ENCODE measurements around the gene DAGLA. TPM values are rescaled to one million over a fixed set of nuclear protein-coding genes. Genes with fewer than 3 reads are reported as not detected.

The DAGLA gene
- total RNA-seq, 1 experiment from 2014 or later = 3.1 TPM

GRCh38 chr11:61730240-61730994, 50.2 kb downstream of the DAGLA start:
- peaks cover 2% of the 10 kb centered on the region; the same call in 1 of the 2 replicates for H3K4me1 Mint-ChIP-seq
- no peaks in the 10 kb centered on the region for H3K9me3 Mint-ChIP-seq
- ChIA-PET CTCF (interaction anchor here (0.8 to 2.1 kb wide), 6 partner anchors 12 to 248 kb away, joined by 3 to 5 read pairs (median 3); no protein-coding TSS in a partner anchor), POLR2A (interaction anchor here (0.7 kb wide), 1 partner anchor 412 kb away, joined by 4 read pairs; no protein-coding TSS in a partner anchor)
- no peak for TF ChIP-seq ATF3 (CRISPR knock-in tag; conservative IDR thresholded peaks at IDR 0.05)
- ATAC-seq = no peak
- no peaks in the 10 kb centered on the region for H3K27me3 Mint-ChIP-seq (ENCODE audit: low read depth)
- no peak for DNase-seq (ENCODE audit: low spot score)
- no peak overlapping the region for H3K27ac Mint-ChIP-seq
- H3K4me3 Mint-ChIP-seq = no peak overlapping the region
- no peaks in the 10 kb centered on the region for H3K36me3 Mint-ChIP-seq

GRCh38 chr11:61731211-61731951, 51.2 kb downstream of the DAGLA start:
- H3K9me3 Mint-ChIP-seq = no peaks in the 10 kb centered on the region
- CTCF ChIA-PET = interaction anchor here (0.7 to 4.6 kb wide), 10 partner anchors 12 to 254 kb away, joined by 3 to 67 read pairs (median 4); no protein-coding TSS in a partner anchor
- POLR2A ChIA-PET = no interaction called here

More at GRCh38 chr11:61731211-61731951, 51.2 kb downstream of the DAGLA start:
- Mint-ChIP-seq H3K4me3 (no peak overlapping the region), H3K27me3 (ENCODE audit: low read depth) (no peaks in the 10 kb centered on the region), H3K36me3 (no peaks in the 10 kb centered on the region), H3K27ac (no peak overlapping the region), H3K4me1 (peaks cover 2% of the 10 kb centered on the region; the same call in 1 of the 2 replicates)
- no peak for ATAC-seq
- no peak for DNase-seq (ENCODE audit: low spot score)
- TF ChIP-seq RORB (CRISPR knock-in tag; IDR thresholded peaks at IDR 0.05) = no peak
- TF ChIP-seq SOX15 (CRISPR knock-in tag; IDR thresholded peaks at IDR 0.05) = no peak
- no peak for TF ChIP-seq CDX4 (CRISPR knock-in tag; IDR thresholded peaks at IDR 0.05; ENCODE audit: borderline replicate concordance)
- no peak for TF ChIP-seq FOXP1 (CRISPR knock-in tag; IDR thresholded peaks at IDR 0.05; ENCODE audit: borderline replicate concordance)
- TF ChIP-seq FOXJ3 (CRISPR knock-in tag; IDR thresholded peaks at IDR 0.05; ENCODE audit: borderline replicate concordance) = no peak
- no peak for TF ChIP-seq ZNF532 (CRISPR knock-in tag; IDR thresholded peaks at IDR 0.05; ENCODE audit: borderline replicate concordance)
- no peak for TF ChIP-seq ELF4 (CRISPR knock-in tag; IDR thresholded peaks at IDR 0.05; ENCODE audit: low read depth)
- no peak for TF ChIP-seq E2F1 (CRISPR knock-in tag; IDR thresholded peaks at IDR 0.05)
- no peak for TF ChIP-seq MXD4 (CRISPR knock-in tag; IDR thresholded peaks at IDR 0.05; ENCODE audit: borderline replicate concordance)
- no peak for TF ChIP-seq HMGA2 (CRISPR knock-in tag; IDR thresholded peaks at IDR 0.05)
- no peak for TF ChIP-seq ZNF671 (CRISPR knock-in tag; IDR thresholded peaks at IDR 0.05)
- TF ChIP-seq ZNF512 (CRISPR knock-in tag; IDR thresholded peaks at IDR 0.05; ENCODE audit: borderline replicate concordance) = no peak
- TF ChIP-seq GTF2I (CRISPR knock-in tag; conservative IDR thresholded peaks at IDR 0.05) = no peak
- no peak for TF ChIP-seq TEAD1 (CRISPR knock-in tag; IDR thresholded peaks at IDR 0.05)

Measured in WTC11 (cell line).